ENCODE measurements around the gene SORBS1.

Gene SORBS1

DNA sequence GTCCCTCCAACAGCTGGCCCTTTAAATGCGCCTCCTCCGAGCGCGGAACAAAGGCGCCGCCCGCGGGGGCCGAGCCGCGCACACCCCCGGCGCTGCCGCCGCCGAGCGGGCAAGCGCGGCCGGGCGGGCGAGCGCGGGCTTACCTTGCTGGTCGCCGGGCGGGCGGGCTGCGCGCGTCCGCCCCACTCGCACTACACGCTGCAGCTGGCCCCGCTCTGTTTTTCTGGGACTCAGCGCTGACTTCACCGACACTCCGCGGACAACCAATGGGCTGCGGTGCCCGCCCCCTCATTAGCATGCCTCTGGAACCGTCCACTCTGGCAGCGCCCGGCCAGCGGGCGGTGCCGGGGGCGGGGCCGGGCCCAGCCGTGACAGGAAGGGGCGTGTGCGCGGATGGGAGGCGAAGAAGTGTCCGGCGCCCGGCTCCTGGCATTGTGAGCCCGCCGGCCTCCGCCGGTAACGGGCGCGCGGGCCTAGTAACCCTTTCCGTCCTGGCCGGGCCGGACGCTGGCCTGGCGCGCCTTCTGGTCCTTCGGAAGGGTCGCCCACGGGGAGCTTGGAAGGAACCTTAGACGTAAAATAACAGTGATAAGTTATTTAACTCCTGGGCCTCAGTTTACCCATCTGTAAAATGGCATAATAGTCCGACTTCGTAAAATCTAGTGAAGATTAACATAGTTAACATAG, at the start of gene SORBS1:
Gene SORBS1, minus strand, starts transcription at position 195 of the 687 bp plus-strand sequence. CDS start 120,236 bp downstream, outside the sequence.
- no peak for TF ChIP-seq ZNF274 (IDR thresholded peaks at IDR 0.05; ENCODE audit: low read depth, low read length)
- H3K4me3 ChIP-seq (ENCODE audit: low read length) = peak within 1 kb of the TSS; percentile 85

DNA sequence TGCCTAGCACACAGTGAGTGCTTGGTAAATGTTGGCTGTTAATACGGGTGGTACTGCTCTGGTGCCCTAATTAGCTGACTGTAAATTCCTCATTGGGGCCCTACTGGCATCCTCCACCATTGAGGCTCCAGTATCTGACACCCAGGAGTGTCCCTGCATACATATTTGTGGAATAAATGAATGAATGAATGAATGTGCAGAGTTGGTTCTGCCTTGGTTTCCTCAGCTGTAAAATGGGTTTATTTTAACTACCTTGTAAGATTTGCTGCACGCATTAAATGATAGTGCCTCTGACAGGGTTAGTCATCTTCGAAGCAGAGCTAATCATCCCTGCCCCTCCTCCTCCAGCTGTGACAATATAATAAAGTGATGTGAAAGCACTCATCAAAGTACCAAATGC, 49.6 kb upstream of the SORBS1 start:
- no peak overlapping the region for H3K4me3 ChIP-seq (ENCODE audit: low read length)
- no peak for TF ChIP-seq ZNF274 (IDR thresholded peaks at IDR 0.05; ENCODE audit: low read depth, low read length)

DNA sequence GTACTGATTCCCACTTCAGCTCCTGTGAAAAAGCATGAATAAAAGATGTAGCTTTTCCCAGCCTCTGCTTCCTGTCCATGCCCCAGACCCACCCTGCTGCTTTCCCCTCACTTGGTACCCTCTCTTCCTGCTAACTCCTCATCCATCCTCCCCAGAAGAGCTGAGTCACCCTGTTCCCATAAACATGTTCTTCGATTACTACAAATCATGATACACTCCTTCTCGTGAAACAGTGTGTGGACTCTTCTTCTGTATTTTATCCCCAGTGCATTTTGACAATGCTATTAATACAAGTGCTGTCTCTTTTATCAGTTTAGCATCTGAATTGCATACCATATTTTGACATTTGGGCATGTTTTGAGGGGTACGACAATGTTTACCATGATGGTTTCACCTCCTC, 45.8 kb upstream of the SORBS1 start:
- no peak for TF ChIP-seq ZNF274 (IDR thresholded peaks at IDR 0.05; ENCODE audit: low read depth, low read length)
- no peak overlapping the region for H3K4me3 ChIP-seq (ENCODE audit: low read length)

DNA sequence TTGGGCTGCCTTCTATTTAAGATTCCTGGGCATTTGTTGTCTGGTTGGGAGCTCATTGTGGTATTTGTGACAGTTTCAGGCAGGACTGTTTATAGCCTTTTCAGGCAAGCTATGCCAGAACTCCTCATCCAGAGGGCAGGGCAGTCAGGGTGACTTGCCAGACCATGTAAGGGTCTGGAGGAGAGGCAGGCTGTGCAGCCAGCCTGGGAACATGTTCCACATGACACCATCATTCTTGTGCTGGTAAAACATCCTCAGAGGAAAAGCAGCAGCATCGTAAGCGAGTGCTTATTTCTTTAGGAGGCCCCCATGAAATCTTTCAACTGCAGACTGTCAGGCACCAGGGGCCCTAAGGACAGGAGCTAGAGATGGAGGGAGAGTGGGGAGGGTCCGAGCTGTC, 44.0 kb upstream of the SORBS1 start:
- no peak overlapping the region for H3K4me3 ChIP-seq (ENCODE audit: low read length)
- no peak for TF ChIP-seq ZNF274 (IDR thresholded peaks at IDR 0.05; ENCODE audit: low read depth, low read length)

DNA sequence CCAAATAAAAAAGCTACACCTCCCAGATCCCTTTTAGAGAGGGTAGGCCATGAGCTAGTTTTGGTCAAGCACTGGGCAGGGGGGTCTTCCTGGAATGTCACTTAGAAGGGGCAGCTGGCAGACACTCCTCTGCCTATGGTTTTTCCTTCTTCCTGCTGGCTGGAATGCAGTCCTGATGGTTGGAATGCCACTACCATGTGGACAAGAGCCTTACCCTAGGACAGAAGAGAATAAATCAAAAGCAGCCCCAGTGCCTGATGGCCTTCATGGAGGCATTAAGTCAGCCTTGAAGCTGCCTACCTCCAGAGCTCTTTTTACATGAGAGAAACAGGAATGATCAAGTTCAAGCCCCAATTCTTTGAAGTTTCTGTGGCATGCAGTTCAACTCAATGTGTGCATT, 43.5 kb upstream of the SORBS1 start:
- TF ChIP-seq ZNF274 (IDR thresholded peaks at IDR 0.05; ENCODE audit: low read depth, low read length) = no peak
- no peak overlapping the region for H3K4me3 ChIP-seq (ENCODE audit: low read length)

DNA sequence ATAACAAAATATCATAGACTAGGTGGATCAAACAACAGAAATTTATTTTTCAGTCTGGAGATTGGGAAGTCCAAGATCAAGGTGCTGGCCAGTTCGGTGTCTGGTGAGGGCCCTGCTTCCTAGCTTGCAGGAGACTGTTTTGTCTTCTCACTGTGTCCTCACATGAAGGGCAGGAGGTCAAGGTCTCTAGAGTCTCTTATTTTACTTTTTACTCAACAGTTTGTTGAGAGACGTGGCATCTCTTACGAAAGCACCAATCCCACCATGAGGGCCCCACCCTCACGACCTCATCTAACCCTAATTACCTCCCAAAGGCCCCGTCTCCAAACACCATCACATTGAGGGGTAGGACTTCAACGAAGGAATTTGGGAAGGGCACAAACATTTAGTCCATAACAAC, 41.2 kb upstream of the SORBS1 start:
- no peak for TF ChIP-seq ZNF274 (IDR thresholded peaks at IDR 0.05; ENCODE audit: low read depth, low read length)
- no peak overlapping the region for H3K4me3 ChIP-seq (ENCODE audit: low read length)

DNA sequence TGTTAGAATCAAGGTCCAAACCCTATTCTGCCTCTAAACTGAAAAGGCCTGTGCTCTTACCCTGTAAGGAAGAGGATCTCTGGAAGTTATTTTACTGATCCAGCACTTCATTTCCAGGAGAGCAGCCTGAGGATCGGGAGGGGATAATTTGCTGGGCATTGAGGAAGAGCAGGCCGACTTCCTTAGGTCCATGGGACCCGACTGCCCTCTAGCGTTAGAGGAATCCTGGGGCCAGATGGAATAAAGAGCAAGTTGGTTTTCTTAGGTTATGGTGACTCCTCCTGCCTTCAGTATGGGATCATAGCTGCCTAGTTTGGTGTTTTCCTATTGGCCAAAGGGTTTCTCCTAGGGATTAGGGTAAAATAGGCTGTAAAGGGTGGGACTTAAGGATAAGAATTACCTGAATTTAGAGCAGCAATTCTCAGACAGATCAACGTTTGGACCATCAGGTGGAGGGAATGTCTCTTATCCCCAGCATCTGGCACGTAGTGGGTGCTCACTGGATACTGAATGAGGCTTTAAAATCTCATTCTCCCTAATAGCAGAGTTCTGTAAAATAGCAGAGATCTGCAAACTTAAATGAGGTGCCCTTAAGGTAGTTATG, 40.0 kb upstream of the SORBS1 start:
- no peak for TF ChIP-seq ZNF274 (IDR thresholded peaks at IDR 0.05; ENCODE audit: low read depth, low read length)
- no peak overlapping the region for H3K4me3 ChIP-seq (ENCODE audit: low read length)

DNA sequence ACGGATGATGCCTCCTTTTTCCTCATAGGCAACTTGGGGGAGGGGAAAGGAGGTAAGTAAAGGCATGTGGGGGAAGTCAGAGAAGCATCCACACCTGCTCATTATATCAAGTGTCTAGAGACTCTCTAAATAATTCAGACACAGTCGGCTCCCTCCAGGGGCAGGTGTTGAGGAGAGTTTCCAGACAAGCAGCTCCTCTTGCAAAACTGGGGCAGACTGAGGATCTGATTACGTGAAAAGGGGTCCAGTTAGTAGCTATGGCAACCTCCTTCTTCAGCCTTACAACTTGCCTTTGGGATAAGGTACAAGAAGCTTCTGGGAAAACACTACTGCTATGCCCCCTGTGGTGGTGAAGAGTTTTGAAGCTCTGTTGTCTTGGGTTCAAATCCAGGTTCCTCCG, 39.0 kb upstream of the SORBS1 start:
- TF ChIP-seq ZNF274 (IDR thresholded peaks at IDR 0.05; ENCODE audit: low read depth, low read length) = no peak
- no peak overlapping the region for H3K4me3 ChIP-seq (ENCODE audit: low read length)

DNA sequence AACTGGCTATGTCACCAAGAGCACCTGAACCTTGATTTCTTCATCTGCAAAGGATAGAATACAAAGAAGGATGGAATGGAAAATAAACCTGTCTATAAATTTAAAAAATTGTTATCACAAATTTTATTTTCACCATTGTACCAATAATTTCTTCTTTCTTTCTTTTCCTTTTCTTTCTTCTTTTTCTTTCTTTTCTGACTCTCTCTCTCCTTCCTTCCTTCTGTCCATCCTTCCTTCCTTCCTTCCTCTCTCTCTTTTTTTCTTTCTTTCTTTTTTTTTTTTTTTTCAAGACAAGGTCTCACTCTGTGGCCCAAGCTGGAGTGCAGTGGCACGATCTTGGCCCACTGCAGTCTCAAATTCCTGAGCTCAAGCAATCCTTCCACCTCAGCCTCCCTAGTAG, 36.6 kb upstream of the SORBS1 start:
- no peak for TF ChIP-seq ZNF274 (IDR thresholded peaks at IDR 0.05; ENCODE audit: low read depth, low read length)
- H3K4me3 ChIP-seq (ENCODE audit: low read length) = no peak overlapping the region

DNA sequence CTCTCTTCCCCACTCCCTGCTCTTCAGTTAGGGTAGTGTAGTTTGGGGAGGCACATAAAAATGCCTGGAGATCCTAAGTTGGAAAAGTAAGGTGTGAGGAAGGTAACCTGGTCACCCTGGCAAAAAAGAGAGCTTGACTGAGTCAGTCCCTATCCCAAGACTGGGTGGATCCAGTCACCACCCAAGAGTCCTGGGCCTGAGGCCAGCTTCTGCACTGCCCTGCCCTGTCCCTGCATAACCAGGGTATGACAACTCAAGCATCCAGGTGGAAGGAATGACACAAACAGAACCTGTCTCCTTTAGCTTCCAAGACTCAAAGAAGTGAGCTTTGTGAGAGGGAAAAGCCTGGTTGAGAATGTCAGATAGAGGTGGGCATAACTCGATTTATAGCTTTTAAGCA, 26.9 kb upstream of the SORBS1 start:
- no peak overlapping the region for H3K4me3 ChIP-seq (ENCODE audit: low read length)
- no peak for TF ChIP-seq ZNF274 (IDR thresholded peaks at IDR 0.05; ENCODE audit: low read depth, low read length)

DNA sequence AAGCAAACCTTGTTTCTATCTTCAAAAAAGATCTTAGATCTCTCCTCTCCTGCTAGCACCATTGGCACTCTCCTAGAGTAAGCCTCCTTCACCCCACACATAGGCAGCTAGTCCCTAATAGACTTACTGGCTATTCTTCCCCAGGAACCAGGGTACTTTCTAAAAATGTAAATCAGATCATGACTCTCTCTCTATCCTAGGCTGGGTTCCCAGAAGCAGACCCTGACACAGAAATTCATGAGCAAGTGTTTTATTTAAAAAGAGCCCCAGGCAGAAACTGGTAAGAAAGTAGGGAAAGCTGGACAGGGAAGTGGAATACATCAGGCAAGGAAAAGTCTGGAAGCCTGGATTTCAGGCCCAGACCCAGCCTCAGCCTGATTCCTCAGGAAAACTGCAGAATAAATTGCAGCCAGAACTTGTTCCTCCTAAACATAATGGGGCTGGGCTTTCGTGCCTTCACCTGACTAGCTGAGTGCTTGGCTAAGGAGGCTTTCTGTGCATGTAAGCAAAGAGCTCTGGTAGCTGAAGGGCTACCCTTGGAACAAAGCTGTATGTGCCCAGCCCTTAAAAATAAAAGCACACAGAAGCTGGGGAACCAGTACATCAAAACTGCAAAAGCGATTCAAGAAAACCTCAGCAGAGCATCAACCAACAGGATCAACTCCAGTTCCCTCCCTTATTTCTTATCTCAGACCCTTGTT, 18.8 kb upstream of the SORBS1 start:
- TF ChIP-seq ZNF274 (IDR thresholded peaks at IDR 0.05; ENCODE audit: low read depth, low read length) = no peak
- H3K4me3 ChIP-seq (ENCODE audit: low read length) = no peak overlapping the region

DNA sequence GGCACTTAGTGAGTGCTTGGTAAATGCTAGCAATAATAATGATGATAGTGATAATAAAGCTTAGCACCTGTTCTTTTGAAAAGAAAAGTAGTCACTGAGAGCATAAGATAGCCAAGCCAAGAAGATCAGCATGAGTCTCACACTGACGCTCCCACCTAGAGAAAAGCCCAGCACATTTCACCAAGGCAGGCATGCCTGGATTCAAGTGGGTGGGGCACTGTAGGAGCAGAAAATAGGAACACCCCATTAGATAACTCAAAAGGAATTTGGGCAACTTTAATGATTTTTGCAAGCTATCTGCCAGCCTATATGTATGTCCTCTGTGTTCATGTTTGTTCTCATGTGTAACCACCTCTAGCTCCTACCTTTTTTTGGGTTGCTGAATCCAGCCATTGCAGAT, 18.1 kb upstream of the SORBS1 start:
- H3K4me3 ChIP-seq (ENCODE audit: low read length) = no peak overlapping the region
- TF ChIP-seq ZNF274 (IDR thresholded peaks at IDR 0.05; ENCODE audit: low read depth, low read length) = no peak

DNA sequence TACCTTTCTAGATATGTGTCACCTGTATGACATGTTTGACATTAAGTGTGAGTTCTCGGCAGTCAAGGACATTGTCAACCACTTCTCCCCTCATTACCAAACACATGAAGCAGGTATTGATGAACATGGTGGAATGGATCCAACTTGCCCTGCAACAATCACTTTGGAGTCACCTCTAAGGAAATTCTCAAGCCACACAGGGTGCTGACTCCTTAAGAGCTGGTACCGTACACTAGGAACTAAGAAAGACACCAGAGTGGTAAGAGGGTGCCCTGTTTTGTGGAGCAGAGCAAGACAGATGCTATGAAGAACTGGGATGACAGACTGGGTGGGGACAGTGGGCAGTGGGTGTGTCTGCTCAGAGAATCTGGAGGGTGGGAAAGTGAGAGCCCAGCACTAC, 17.4 kb upstream of the SORBS1 start:
- TF ChIP-seq ZNF274 (IDR thresholded peaks at IDR 0.05; ENCODE audit: low read depth, low read length) = no peak
- H3K4me3 ChIP-seq (ENCODE audit: low read length) = no peak overlapping the region

DNA sequence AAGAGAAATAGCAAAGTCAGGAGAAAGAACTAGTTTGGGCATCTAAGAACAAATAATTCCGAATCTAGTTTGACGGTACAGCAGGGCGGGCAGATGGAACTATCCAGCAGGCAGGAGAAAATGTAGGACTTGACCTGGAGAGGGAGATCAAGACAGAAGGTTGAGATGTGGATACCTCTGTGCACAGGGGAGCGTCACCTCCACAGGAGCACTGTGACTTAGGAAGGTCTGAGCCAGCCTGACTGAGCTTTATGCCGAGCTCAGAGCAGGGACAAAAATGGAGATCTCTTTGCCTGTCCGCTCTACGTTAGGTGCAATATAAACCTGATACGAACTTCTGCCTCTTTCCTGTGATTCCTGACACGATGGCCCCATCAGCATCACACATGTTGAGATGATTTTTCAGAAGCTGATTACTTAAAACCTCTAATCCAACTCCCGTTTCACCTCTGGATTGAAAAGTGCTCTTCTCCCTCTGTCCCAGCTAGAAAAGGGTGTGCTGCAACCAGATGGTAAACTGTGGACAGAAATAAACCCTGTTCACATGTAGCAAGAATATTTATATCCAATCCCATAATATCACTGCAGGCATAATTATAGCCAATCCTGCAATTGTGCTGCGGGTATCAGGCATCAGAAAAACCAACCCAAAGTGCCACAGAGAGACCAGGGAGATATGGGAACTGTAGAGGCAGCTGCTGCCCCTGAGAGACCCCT, 13.6 kb upstream of the SORBS1 start:
- no peak overlapping the region for H3K4me3 ChIP-seq (ENCODE audit: low read length)
- TF ChIP-seq ZNF274 (IDR thresholded peaks at IDR 0.05; ENCODE audit: low read depth, low read length) = no peak

Measured in GM08714 (cell line).